Tibial nerve (tissue), 4 donors: ENCODE results near the gene PIAS3.

ENCODE experiments used
- CTCF ChIP-seq, 5 experiments: fragments of 200-600 bp in 3 of 5; fragments of 450-650 bp in 2 of 5; sonication (generic) in 3 of 5; IDR thresholded peaks; one replicate each; pipeline ENCODE4 v1.5.1; 2016 to 2019; ENCODE audit warnings: antibody characterized with exemption in 5 of 5, mild to moderate bottlenecking in 3 of 5, moderate library complexity in 2 of 5
- EP300 ChIP-seq, 2 donors: sonication (generic); formaldehyde crosslinking; IDR thresholded peaks; one replicate each; pipeline ENCODE4 v1.6.1; 2017; ENCODE audit warnings: antibody characterized with exemption in 2 of 2, mild to moderate bottlenecking in 1 of 2

- TF ChIP-seq EP300 (IDR thresholded peaks at IDR 0.05) (no peak), CTCF (IDR thresholded peaks at IDR 0.05) (no peak)
These were observed 49.8 kb upstream of the PIAS3 start for GRCh38 chr1:145908653-145909052.
